Thyroid gland (tissue), 4 donors: Measurements from ENCODE around the gene CAMSAP2.

Experiments used
- POLR2A ChIP-seq, 2 donors: fragments of 450-650 bp; IDR thresholded peaks; one replicate each; pipeline ENCODE4 v1.6.1; 2017; ENCODE audit warnings: antibody characterized with exemption in 2 of 2, mild to moderate bottlenecking in 2 of 2, moderate library complexity in 1 of 2
- TF ChIP-seq, protein P1 (sequence below), 6 experiments: fragments of 200-600 bp in 3 of 6; fragments of 450-650 bp in 3 of 6; sonication (generic) in 3 of 6; IDR thresholded peaks; one replicate each; pipeline ENCODE4 v1.5.1; 2016 to 2019; ENCODE audit warnings: antibody characterized with exemption in 6 of 6, mild to moderate bottlenecking in 2 of 6, inconsistent platforms in 1 of 6, moderate library complexity in 1 of 6

DNA sequence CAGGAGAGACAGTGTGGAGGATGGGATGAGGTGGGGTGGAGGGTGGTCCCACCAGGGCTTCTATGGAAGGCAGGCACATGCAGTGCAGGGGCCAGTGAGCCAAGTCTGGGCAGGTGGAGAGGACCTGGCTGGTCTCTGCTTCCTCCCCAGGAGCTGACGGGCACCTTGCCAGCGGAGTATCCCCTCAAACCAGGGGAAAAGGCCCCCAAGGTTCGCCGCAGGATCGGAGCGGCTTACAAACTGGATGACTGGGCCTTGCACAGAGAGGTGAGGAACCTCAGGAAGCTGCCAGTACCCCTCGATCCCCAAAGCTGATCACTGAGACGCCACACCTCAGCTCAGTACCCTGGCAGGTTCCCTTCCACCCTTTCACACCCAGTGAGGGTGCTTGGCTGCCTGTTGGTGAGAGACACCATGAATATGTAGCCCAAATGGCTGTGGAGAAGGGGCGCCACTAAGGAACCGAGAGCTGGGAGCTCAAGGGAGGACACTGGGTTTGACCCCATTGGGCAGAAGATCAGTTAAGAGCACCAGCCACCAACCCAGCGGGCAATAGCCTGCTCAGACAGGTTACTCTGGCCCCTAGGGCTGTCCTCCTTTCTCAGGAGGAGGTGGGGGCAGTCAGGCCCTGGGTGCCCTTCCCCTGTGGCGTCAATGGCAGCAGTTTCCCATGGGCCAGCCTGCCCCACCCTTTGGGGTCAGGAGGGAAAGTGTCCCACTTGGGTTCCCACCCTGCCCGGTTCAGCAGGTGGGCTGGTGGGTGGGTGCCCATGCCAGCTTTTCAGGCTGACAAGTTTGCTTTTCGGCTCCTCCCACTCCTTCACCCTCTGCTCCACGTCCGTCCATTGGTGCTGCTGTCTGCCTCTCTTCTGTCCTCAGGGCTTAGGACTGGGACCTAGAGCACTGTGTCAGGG, 161.5 kb downstream of the CAMSAP2 start:
- TF ChIP-seq, protein P1, sequence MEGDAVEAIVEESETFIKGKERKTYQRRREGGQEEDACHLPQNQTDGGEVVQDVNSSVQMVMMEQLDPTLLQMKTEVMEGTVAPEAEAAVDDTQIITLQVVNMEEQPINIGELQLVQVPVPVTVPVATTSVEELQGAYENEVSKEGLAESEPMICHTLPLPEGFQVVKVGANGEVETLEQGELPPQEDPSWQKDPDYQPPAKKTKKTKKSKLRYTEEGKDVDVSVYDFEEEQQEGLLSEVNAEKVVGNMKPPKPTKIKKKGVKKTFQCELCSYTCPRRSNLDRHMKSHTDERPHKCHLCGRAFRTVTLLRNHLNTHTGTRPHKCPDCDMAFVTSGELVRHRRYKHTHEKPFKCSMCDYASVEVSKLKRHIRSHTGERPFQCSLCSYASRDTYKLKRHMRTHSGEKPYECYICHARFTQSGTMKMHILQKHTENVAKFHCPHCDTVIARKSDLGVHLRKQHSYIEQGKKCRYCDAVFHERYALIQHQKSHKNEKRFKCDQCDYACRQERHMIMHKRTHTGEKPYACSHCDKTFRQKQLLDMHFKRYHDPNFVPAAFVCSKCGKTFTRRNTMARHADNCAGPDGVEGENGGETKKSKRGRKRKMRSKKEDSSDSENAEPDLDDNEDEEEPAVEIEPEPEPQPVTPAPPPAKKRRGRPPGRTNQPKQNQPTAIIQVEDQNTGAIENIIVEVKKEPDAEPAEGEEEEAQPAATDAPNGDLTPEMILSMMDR (IDR thresholded peaks at IDR 0.05): no peak
- TF ChIP-seq POLR2A (IDR thresholded peaks at IDR 0.05): no peak
